ENCODE data around the gene GPRC5C. TPM values are rescaled to one million over a fixed set of nuclear protein-coding genes. Genes with fewer than 3 reads are reported as not detected.
A peak's percentile ranks its signal among the peaks of the same experiment; 100 is the strongest.

The GPRC5C gene
- total RNA-seq, 1 donor, result 2.9 TPM

DNA sequence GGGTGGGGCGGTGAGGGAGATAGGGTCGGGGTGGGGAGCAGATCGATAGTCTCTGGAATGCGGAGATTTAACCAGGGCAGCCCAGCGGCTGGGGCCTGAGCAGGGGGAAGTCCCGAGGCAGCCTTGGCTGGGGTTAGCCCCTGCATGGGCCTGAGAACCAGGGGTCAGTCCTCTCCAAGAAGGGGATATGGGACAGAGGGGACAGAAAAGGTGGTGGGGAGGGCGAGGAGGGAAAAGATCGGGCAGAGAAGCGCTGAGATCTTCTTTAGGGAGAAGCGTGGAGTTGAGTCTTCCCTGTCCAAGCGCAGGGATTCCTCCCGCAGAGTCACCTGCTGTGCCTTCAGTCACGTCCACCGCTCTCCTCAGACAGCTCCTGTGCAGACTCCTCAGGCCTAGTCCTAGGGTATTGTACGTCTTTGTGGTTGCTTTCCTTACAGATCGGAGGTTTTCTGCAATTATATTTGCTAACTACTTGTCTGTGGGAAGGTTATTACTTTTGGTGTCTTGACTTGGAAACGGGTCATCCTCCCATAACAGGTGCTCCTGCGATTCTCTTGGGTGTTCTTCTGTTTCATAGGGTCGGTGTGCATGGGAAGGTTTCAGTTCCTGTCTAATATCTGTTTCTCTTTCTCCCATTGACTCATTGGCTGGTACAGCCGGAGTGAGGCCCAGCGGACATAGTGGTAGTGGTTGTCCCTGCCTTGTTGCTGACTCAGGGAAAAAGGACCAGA lies 35.5 kb downstream of the GPRC5C start:
- no peaks in the 10 kb centered on the region for H3K4me1 ChIP-seq (ENCODE audit: insufficient read depth, low read length)
- peak; percentile 43 for DNase-seq (ENCODE audit: insufficient read length, low spot score, missing footprints)
- no peaks in the 10 kb centered on the region for H4K20me1 ChIP-seq (ENCODE audit: insufficient read depth, low read length)
- H3K9me3 ChIP-seq (ENCODE audit: low read depth, low read length), result no peaks in the 10 kb centered on the region
- H3K79me2 ChIP-seq (ENCODE audit: insufficient read depth, low read length), result no peaks in the 10 kb centered on the region
- H3K4me2 ChIP-seq (ENCODE audit: insufficient read depth, low read length), result no peak overlapping the region
- H3K27ac ChIP-seq (ENCODE audit: low read depth, low read length), result no peak overlapping the region
- H2AFZ ChIP-seq (ENCODE audit: low read length), result no peak overlapping the region
- TF ChIP-seq, protein P1, sequence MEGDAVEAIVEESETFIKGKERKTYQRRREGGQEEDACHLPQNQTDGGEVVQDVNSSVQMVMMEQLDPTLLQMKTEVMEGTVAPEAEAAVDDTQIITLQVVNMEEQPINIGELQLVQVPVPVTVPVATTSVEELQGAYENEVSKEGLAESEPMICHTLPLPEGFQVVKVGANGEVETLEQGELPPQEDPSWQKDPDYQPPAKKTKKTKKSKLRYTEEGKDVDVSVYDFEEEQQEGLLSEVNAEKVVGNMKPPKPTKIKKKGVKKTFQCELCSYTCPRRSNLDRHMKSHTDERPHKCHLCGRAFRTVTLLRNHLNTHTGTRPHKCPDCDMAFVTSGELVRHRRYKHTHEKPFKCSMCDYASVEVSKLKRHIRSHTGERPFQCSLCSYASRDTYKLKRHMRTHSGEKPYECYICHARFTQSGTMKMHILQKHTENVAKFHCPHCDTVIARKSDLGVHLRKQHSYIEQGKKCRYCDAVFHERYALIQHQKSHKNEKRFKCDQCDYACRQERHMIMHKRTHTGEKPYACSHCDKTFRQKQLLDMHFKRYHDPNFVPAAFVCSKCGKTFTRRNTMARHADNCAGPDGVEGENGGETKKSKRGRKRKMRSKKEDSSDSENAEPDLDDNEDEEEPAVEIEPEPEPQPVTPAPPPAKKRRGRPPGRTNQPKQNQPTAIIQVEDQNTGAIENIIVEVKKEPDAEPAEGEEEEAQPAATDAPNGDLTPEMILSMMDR (IDR thresholded peaks at IDR 0.05; ENCODE audit: extremely low read depth, low read depth, low read length), result no peak
- H3K36me3 ChIP-seq (ENCODE audit: insufficient read depth, low read length), result no peaks in the 10 kb centered on the region
- H3K27me3 ChIP-seq (ENCODE audit: insufficient read depth, low read length), result no peaks in the 10 kb centered on the region
- no peak overlapping the region for H3K4me3 ChIP-seq (ENCODE audit: insufficient read depth, low read length)

DNA sequence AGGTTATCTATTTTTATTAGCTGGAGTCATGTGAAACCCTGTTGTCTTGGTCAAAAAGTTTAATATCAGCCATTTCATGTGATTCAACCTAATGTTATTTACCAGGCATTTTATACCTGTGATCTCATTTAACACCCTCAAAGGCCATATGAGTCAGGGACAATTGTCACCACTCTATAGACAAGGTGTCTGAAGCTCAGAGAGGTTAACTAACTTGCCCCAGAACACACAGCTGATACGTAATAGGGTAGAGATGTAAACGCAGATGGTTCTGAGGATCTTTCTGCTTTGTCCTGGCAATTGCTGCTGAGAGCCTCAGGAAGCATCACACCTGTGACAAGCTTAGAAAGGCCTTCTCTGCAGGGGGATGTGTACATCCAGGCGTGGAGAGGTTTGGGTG lies 39.5 kb downstream of the GPRC5C start:
- peak; percentile 4 for DNase-seq (ENCODE audit: insufficient read length, low spot score, missing footprints)
- Histone ChIP-seq H3K27me3 (ENCODE audit: insufficient read depth, low read length) (no peaks in the 10 kb centered on the region), H3K4me2 (ENCODE audit: insufficient read depth, low read length) (no peak overlapping the region), H2AFZ (ENCODE audit: low read length) (no peak overlapping the region), H3K4me1 (ENCODE audit: insufficient read depth, low read length) (no peaks in the 10 kb centered on the region), H3K9me3 (ENCODE audit: low read depth, low read length) (no peaks in the 10 kb centered on the region), H4K20me1 (ENCODE audit: insufficient read depth, low read length) (no peaks in the 10 kb centered on the region), H3K36me3 (ENCODE audit: insufficient read depth, low read length) (no peaks in the 10 kb centered on the region), H3K79me2 (ENCODE audit: insufficient read depth, low read length) (no peaks in the 10 kb centered on the region), H3K4me3 (ENCODE audit: insufficient read depth, low read length) (no peak overlapping the region), H3K27ac (ENCODE audit: low read depth, low read length) (no peak overlapping the region)
- TF ChIP-seq, protein P1 (IDR thresholded peaks at IDR 0.05; ENCODE audit: extremely low read depth, low read depth, low read length), result no peak

DNA sequence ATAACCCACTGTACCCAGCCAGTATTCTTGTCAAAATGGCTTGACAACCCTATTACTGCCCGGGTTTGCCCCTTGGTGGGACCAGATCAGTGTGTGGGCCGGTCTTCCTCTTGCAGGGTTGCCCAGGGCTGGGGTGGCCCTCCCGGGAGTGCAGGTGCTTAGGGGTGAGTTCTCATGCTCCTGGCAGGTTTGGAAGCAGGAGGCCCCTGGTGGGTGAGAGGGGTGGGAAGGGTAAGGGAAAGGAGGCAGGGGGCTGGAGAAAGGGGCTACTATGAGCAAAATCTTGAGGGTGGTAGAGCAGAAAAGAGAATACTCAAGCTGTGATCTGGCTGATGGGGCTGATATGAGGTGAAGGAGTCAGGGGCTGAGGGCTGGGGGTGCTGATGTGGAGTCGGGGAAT lies 41.0 kb downstream of the GPRC5C start:
- H3K9me3 ChIP-seq (ENCODE audit: low read depth, low read length), result no peaks in the 10 kb centered on the region
- no peaks in the 10 kb centered on the region for H3K4me1 ChIP-seq (ENCODE audit: insufficient read depth, low read length)
- TF ChIP-seq, protein P1 (IDR thresholded peaks at IDR 0.05; ENCODE audit: extremely low read depth, low read depth, low read length), result no peak
- H4K20me1 ChIP-seq (ENCODE audit: insufficient read depth, low read length), result no peaks in the 10 kb centered on the region
- DNase-seq (ENCODE audit: insufficient read length, low spot score, missing footprints), result peak; percentile 32
- H2AFZ ChIP-seq (ENCODE audit: low read length), result no peak overlapping the region
- no peaks in the 10 kb centered on the region for H3K27me3 ChIP-seq (ENCODE audit: insufficient read depth, low read length)
- no peak overlapping the region for H3K27ac ChIP-seq (ENCODE audit: low read depth, low read length)
- no peak overlapping the region for H3K4me2 ChIP-seq (ENCODE audit: insufficient read depth, low read length)
- no peaks in the 10 kb centered on the region for H3K79me2 ChIP-seq (ENCODE audit: insufficient read depth, low read length)
- no peaks in the 10 kb centered on the region for H3K36me3 ChIP-seq (ENCODE audit: insufficient read depth, low read length)
- H3K4me3 ChIP-seq (ENCODE audit: insufficient read depth, low read length), result no peak overlapping the region

DNA sequence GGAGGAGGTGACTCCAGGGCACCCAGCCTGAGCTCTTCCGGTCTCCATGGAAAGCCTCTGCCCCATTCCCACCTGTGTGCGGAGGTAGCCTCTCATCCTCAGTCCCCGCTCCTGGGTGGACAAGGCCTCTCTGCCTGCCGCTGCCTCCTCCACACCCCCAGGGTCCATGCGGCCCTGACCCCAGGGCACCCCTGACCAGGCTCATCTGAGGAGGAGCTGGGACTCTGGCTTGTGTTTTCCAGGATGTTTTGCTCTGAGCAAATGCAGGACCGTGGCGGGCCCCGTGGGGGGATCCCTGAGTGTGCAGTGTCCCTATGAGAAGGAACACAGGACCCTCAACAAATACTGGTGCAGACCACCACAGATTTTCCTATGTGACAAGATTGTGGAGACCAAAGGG lies 41.4 kb downstream of the GPRC5C start:
- Histone ChIP-seq H3K36me3 (ENCODE audit: insufficient read depth, low read length) (no peaks in the 10 kb centered on the region), H3K79me2 (ENCODE audit: insufficient read depth, low read length) (no peaks in the 10 kb centered on the region), H3K27me3 (ENCODE audit: insufficient read depth, low read length) (no peaks in the 10 kb centered on the region), H3K4me3 (ENCODE audit: insufficient read depth, low read length) (no peak overlapping the region), H3K9me3 (ENCODE audit: low read depth, low read length) (no peaks in the 10 kb centered on the region), H3K4me2 (ENCODE audit: insufficient read depth, low read length) (no peak overlapping the region), H4K20me1 (ENCODE audit: insufficient read depth, low read length) (no peaks in the 10 kb centered on the region), H3K27ac (ENCODE audit: low read depth, low read length) (no peak overlapping the region), H2AFZ (ENCODE audit: low read length) (no peak overlapping the region), H3K4me1 (ENCODE audit: insufficient read depth, low read length) (no peaks in the 10 kb centered on the region)
- TF ChIP-seq, protein P1 (IDR thresholded peaks at IDR 0.05; ENCODE audit: extremely low read depth, low read depth, low read length), result no peak
- peak; percentile 43 for DNase-seq (ENCODE audit: insufficient read length, low spot score, missing footprints)
